ENCODE data around the gene COPZ2. TPM values are rescaled to one million over a fixed set of nuclear protein-coding genes. Genes with fewer than 3 reads are reported as not detected.
"Not testable (repeated sequence)": the region's sequence is repeated elsewhere in the genome, so short reads cannot be mapped to it uniquely, and the experiment has no call there.

Gene COPZ2
- total RNA-seq, 1 experiment from 2014 or later, result not detected

- RAD21 ChIA-PET (ENCODE audit: low non-redundant PET in 1 of 2, low total read pairs in 2 of 2, uncharacterized antibody in 2 of 2, unreplicated experiment in 2 of 2), result interaction anchor here in 1 of 2 experiments (0.8 kb wide), 1 partner anchor 47 kb away, joined by 3 read pairs; no protein-coding TSS in a partner anchor
Observed at GRCh38 chr17:48072811-48073210, 35.2 kb upstream of the COPZ2 start.

GRCh38 chr17:48071654-48072053, 34.1 kb upstream of the COPZ2 start:
- BruUV-seq (replicated peaks), result no TSS peak
- H4K20me1 ChIP-seq (ENCODE audit: insufficient read depth), result 0 out of 2 replicates have a peak, but pooled peaks cover 6% of the 10 kb centered on the region

More at GRCh38 chr17:48072811-48073210, 35.2 kb upstream of the COPZ2 start:
- intact Hi-C loops (cut with micrococcal nuclease); H3K9me2 ChIP-seq (ENCODE audit: insufficient read depth); ATAC-seq; BruUV-seq (replicated peaks); H3K27me3 ChIP-seq (ENCODE audit: insufficient read depth, low read length); H3K27ac ChIP-seq (ENCODE audit: low read depth, low read length); H3K4me2 ChIP-seq (ENCODE audit: low read length); H3K9me3 ChIP-seq (ENCODE audit: control insufficient read depth in 1 of 2, insufficient read depth in 1 of 2, low read depth in 1 of 2, low read length in 2 of 2); H2AFZ ChIP-seq (ENCODE audit: low read depth, low read length, poor library complexity, severe bottlenecking); H3K9ac ChIP-seq (ENCODE audit: low read length); DNase-seq (ENCODE audit: low read depth, low spot score); H3K4me3 ChIP-seq (replicated peaks in 1 of 2; ENCODE audit: low read depth in 1 of 2, low read length in 2 of 2); POLR2A ChIA-PET; H4K20me1 ChIP-seq (ENCODE audit: insufficient read depth); H3K4me1 ChIP-seq (ENCODE audit: control insufficient read depth in 1 of 2, insufficient read depth in 2 of 2, low read length in 2 of 2): not testable (repeated sequence)
- peaks cover 45 to 51% of the 10 kb centered on the region in 2 experiments for H3K36me3 ChIP-seq (ENCODE audit: control insufficient read depth in 1 of 2, insufficient read depth in 2 of 2, low read length in 2 of 2)
- peaks cover 25% of the 10 kb centered on the region for H3K79me2 ChIP-seq (ENCODE audit: insufficient read depth, low read length)
- CTCF ChIA-PET, result interaction anchor here (1.1 to 7.9 kb wide), 2 partner anchors 47 to 61 kb away, joined by 3 to 79 read pairs; no protein-coding TSS in a partner anchor

DNA sequence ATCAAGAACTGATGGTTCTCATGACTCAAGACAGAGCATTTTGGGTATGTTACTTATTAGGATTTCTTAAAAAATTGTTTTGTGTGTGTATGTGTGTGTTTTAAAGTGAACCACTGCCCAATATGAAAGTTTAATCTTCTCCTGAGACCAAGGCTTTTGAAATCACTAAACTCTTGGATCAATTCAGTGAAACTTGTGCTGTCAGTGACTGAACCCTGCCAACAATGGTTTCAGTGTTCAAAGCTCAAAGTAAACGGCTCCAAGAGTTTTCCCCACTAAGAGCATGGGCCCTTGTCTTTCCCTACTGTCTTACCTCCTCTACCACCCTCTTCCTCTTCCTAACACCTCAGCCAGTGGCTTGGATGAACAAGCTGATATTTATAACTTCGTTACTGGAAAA, 32.6 kb upstream of the COPZ2 start:
- no peak for ATAC-seq
- ChIA-PET CTCF (no interaction called here), RAD21 (ENCODE audit: low non-redundant PET in 1 of 2, low total read pairs in 2 of 2, uncharacterized antibody in 2 of 2, unreplicated experiment in 2 of 2) (no interaction called here), POLR2A (no interaction called here)
- Histone ChIP-seq H2AFZ (ENCODE audit: low read depth, low read length, poor library complexity, severe bottlenecking) (no peak overlapping the region), H3K4me3 (replicated peaks in 1 of 2; ENCODE audit: low read depth in 1 of 2, low read length in 2 of 2) (no peak overlapping the region), H3K9me3 (ENCODE audit: control insufficient read depth in 1 of 2, insufficient read depth in 1 of 2, low read depth in 1 of 2, low read length in 2 of 2) (no peaks in the 10 kb centered on the region), H3K36me3 (ENCODE audit: control insufficient read depth in 1 of 2, insufficient read depth in 2 of 2, low read length in 2 of 2) (peaks cover 39 to 41% of the 10 kb centered on the region in 2 experiments), H3K9ac (ENCODE audit: low read length) (no peak overlapping the region), H3K4me2 (ENCODE audit: low read length) (no peak overlapping the region), H3K4me1 (ENCODE audit: control insufficient read depth in 1 of 2, insufficient read depth in 2 of 2, low read length in 2 of 2) (no peaks in the 10 kb centered on the region), H4K20me1 (ENCODE audit: insufficient read depth) (0 out of 2 replicates have a peak, but pooled peaks cover 6% of the 10 kb centered on the region), H3K27ac (ENCODE audit: low read depth, low read length) (no peak overlapping the region), H3K9me2 (ENCODE audit: insufficient read depth) (no peaks in the 10 kb centered on the region), H3K27me3 (ENCODE audit: insufficient read depth, low read length) (no peaks in the 10 kb centered on the region), H3K79me2 (ENCODE audit: insufficient read depth, low read length) (peaks cover 5% of the 10 kb centered on the region; the same call in 1 of the 2 replicates)
- TSS peak; percentile 90 for BruUV-seq (replicated peaks)
- no peak for TF ChIP-seq JUND (IDR thresholded peaks at IDR 0.05)
- no peak for TF ChIP-seq SP1 (IDR thresholded peaks at IDR 0.05; ENCODE audit: low read depth)
- no peak for DNase-seq (ENCODE audit: low read depth, low spot score)
- intact Hi-C loops (cut with micrococcal nuclease), result no loop called here

More at GRCh38 chr17:48071654-48072053, 34.1 kb upstream of the COPZ2 start:
- DNase-seq (ENCODE audit: low read depth, low spot score) (no peak), ATAC-seq (no peak)
- Histone ChIP-seq H3K27me3 (ENCODE audit: insufficient read depth, low read length) (no peaks in the 10 kb centered on the region), H3K79me2 (ENCODE audit: insufficient read depth, low read length) (peaks cover 14% of the 10 kb centered on the region), H2AFZ (ENCODE audit: low read depth, low read length, poor library complexity, severe bottlenecking) (no peak overlapping the region), H3K36me3 (ENCODE audit: control insufficient read depth in 1 of 2, insufficient read depth in 2 of 2, low read length in 2 of 2) (peaks cover 41 to 52% of the 10 kb centered on the region in 2 experiments), H3K4me1 (ENCODE audit: control insufficient read depth in 1 of 2, insufficient read depth in 2 of 2, low read length in 2 of 2) (no peaks in the 10 kb centered on the region), H3K9me2 (ENCODE audit: insufficient read depth) (no peaks in the 10 kb centered on the region), H3K27ac (ENCODE audit: low read depth, low read length) (no peak overlapping the region), H3K9me3 (ENCODE audit: control insufficient read depth in 1 of 2, insufficient read depth in 1 of 2, low read depth in 1 of 2, low read length in 2 of 2) (no peaks in the 10 kb centered on the region), H3K4me3 (replicated peaks in 1 of 2; ENCODE audit: low read depth in 1 of 2, low read length in 2 of 2) (no peak overlapping the region), H3K4me2 (ENCODE audit: low read length) (no peak overlapping the region), H3K9ac (ENCODE audit: low read length) (no peak overlapping the region)
- TF ChIP-seq CBX3 (IDR thresholded peaks at IDR 0.05; ENCODE audit: low read depth), result no peak
- no peak for TF ChIP-seq SRF (IDR thresholded peaks at IDR 0.05; ENCODE audit: low read depth)
- ChIA-PET CTCF (interaction anchor here (0.6 to 7.9 kb wide), 2 partner anchors 10 to 45 kb away, joined by 3 to 79 read pairs; no protein-coding TSS in a partner anchor), RAD21 (ENCODE audit: low non-redundant PET in 1 of 2, low total read pairs in 2 of 2, uncharacterized antibody in 2 of 2, unreplicated experiment in 2 of 2) (interaction anchor here in 1 of 2 experiments (0.6 kb wide), 1 partner anchor 23 kb away, joined by 3 read pairs; no protein-coding TSS in a partner anchor), POLR2A (interaction anchor here (1.5 kb wide), 1 partner anchor 23 kb away, joined by 5 read pairs; the partner anchor contains the start of gene NFE2L1)
- intact Hi-C loops (cut with micrococcal nuclease), result no loop called here

Data from HCT116 (cell line).